HepG2 (cell line): ENCODE measurements around the gene TUBB4A. TPM values are rescaled to one million over a fixed set of nuclear protein-coding genes. Genes with fewer than 3 reads are reported as not detected.

Experiments
- ATAC-seq: fragments of 200-7000 bp; cut with Tn5 transposase; 3 replicates; pipeline ENCODE4 v1.9.1; 2020; ENCODE audit warnings: mild to moderate bottlenecking, moderate library complexity
- BruUV-seq: library from RNA; stranded (reverse); fragments of 400-500 nt; replicated peaks from 2 replicates; lab custom pipeline; 2021; lab: Mats Ljungman, UMichigan
- CTCF ChIA-PET: fragments of 300-600 bp; formaldehyde crosslinking; extraction: SDS; loops from one replicate; lab custom pipeline; 2021; ENCODE audit warnings: low total read pairs, inconsistent platforms, low intra/inter-chr PET ratio; lab: Yijun Ruan, JAX
- POLR2A ChIA-PET: fragments of 350-600 bp; sonication (Branson Sonifier 250); formaldehyde crosslinking; loops from one replicate; lab custom pipeline; 2020; ENCODE audit warnings: antibody characterized with exemption, inconsistent platforms; lab: Yijun Ruan, JAX
- DNase-seq: peaks from one replicate; pipeline ENCODE4 v3.0.0-alpha.2; 2015; ENCODE audit warnings: low spot score
- FAIRE-seq: peaks from 3 replicates; lab custom pipeline; 2011; peaks lifted over from hg19 to GRCh38; lab: Jason Lieb, UNC
- H2AFZ ChIP-seq: one replicate; pipeline ENCODE4 v1.6.1; 2011; ENCODE audit warnings: low read length, inconsistent platforms
- H3K27ac ChIP-seq: fragments of 300-600 bp; 3 replicates; pipeline ENCODE4 v1.8.0; 2011; ENCODE audit warnings: mixed run types, mild to moderate bottlenecking, mixed read lengths, low read length, inconsistent platforms; ENCODE audit not compliant: insufficient read depth; ENCODE audit errors: extremely low read length
- H3K27me3 ChIP-seq, 2 experiments: fragments of 200-600 bp in 1 of 2; 2 replicates in 1 of 2; 3 replicates in 1 of 2; pipeline versions ENCODE4 v1.6.0 to v1.8.0; 2011; ENCODE audit warnings: low read length in 2 of 2, mild to moderate bottlenecking in 2 of 2, moderate library complexity in 2 of 2, inconsistent platforms in 1 of 2; ENCODE audit not compliant: insufficient read depth in 2 of 2, control insufficient read depth in 1 of 2
- H3K36me3 ChIP-seq, 2 experiments: fragments of 200-600 bp in 1 of 2; replicated peaks in 1 of 2; 2 replicates in 1 of 2; 3 replicates in 1 of 2; pipeline versions ENCODE4 v1.5.1 to v1.8.0; 2011; ENCODE audit warnings: low read length in 2 of 2, inconsistent platforms in 1 of 2; ENCODE audit not compliant: insufficient read depth in 2 of 2, control insufficient read depth in 1 of 2
- H3K4me1 ChIP-seq: 2 replicates; pipeline ENCODE4 v1.5.1; 2012; ENCODE audit warnings: low read length, inconsistent platforms; ENCODE audit not compliant: insufficient read depth
- H3K4me2 ChIP-seq: 2 replicates; pipeline ENCODE4 v1.6.0; 2011; ENCODE audit warnings: low read depth, low read length, inconsistent platforms
- H3K4me3 ChIP-seq, 3 experiments: fragments of 200-600 bp in 1 of 3; sonication (generic), shearing (Covaris generic) in 1 of 3; replicated peaks in 1 of 3; 2 replicates each; pipeline ENCODE4 v1.5.1; 2011 to 2016; ENCODE audit warnings: low read length in 3 of 3, inconsistent platforms in 2 of 3, low read depth in 2 of 3, mild to moderate bottlenecking in 2 of 3, control low read depth in 1 of 3, mixed read lengths in 1 of 3; ENCODE audit not compliant: insufficient read depth in 1 of 3
- H3K79me2 ChIP-seq: one replicate; pipeline ENCODE4 v1.6.1; 2011; ENCODE audit warnings: low read length, inconsistent platforms; ENCODE audit not compliant: insufficient read depth
- H3K9ac ChIP-seq: 2 replicates; pipeline ENCODE4 v1.6.0; 2011; ENCODE audit warnings: mild to moderate bottlenecking, low read depth, low read length, inconsistent platforms; ENCODE audit not compliant: insufficient read depth
- H3K9me3 ChIP-seq: 2 replicates; pipeline ENCODE4 v1.5.1; 2012; ENCODE audit warnings: mild to moderate bottlenecking, low read length
- H4K20me1 ChIP-seq: 2 replicates; pipeline ENCODE4 v1.6.0; 2011; ENCODE audit warnings: inconsistent platforms, mild to moderate bottlenecking, low read length, moderate library complexity; ENCODE audit not compliant: insufficient read depth
- MEIS2 ChIP-seq: sonication (generic); formaldehyde crosslinking; IDR thresholded peaks from 2 replicates; pipeline ENCODE4 v1.9.0; 2021; ENCODE audit warnings: mild to moderate bottlenecking, missing genetic modification reagents
- NCOA2 ChIP-seq: sonication (generic); formaldehyde crosslinking; IDR thresholded peaks from 2 replicates; pipeline ENCODE4 v1.8.0; 2022; ENCODE audit warnings: inconsistent platforms
- NFIC ChIP-seq: IDR thresholded peaks from 2 replicates; pipeline ENCODE4 v1.6.1; 2012; ENCODE audit warnings: mild to moderate bottlenecking, low read length, inconsistent platforms
- NR3C1 ChIP-seq: sonication (generic); formaldehyde crosslinking; IDR thresholded peaks from 2 replicates; pipeline ENCODE4 v1.4.0; 2020; ENCODE audit warnings: missing genetic modification reagents
- SIX1 ChIP-seq: sonication (generic); formaldehyde crosslinking; IDR thresholded peaks from 2 replicates; pipeline ENCODE4 v1.4.0; 2020; ENCODE audit warnings: missing genetic modification reagents, borderline replicate concordance
- SKIL ChIP-seq: sonication (generic); formaldehyde crosslinking; IDR thresholded peaks from 2 replicates; pipeline ENCODE4 v1.8.0; 2022; ENCODE audit warnings: missing genetic modification reagents, mild to moderate bottlenecking, moderate library complexity, borderline replicate concordance
- U2AF1 ChIP-seq: fragments of 200-400 bp; formaldehyde crosslinking; optimal IDR thresholded peaks from 2 replicates; pipeline ENCODE3; 2017; ENCODE audit warnings: mild to moderate bottlenecking, low read depth, low read length
- ZBTB44 ChIP-seq: sonication (generic); formaldehyde crosslinking; IDR thresholded peaks from 2 replicates; pipeline ENCODE4 v1.4.0; 2020; ENCODE audit warnings: missing genetic modification reagents
- ZNF510 ChIP-seq: sonication (generic); formaldehyde crosslinking; IDR thresholded peaks from 2 replicates; pipeline ENCODE4 v1.4.0; 2020; ENCODE audit warnings: low read depth, mild to moderate bottlenecking, missing genetic modification reagents
- ZNF883 ChIP-seq: sonication (generic); formaldehyde crosslinking; IDR thresholded peaks from 2 replicates; pipeline ENCODE4 v1.5.1; 2020; ENCODE audit warnings: mild to moderate bottlenecking, missing genetic modification reagents; ENCODE audit errors: not compliant biosample characterization
- ZSCAN20 ChIP-seq: sonication (generic); formaldehyde crosslinking; IDR thresholded peaks from 2 replicates; pipeline ENCODE4 v1.4.0; 2020; ENCODE audit warnings: missing genetic modification reagents, mild to moderate bottlenecking, borderline replicate concordance
- WGBS: methylation state at CpG from one replicate; pipeline ENCODE4 v1.1.6; 2017; ENCODE audit warnings: low lambda C conversion rate; 5-methylcytosine and 5-hydroxymethylcytosine counted together
- in situ Hi-C: cut with HindIII; loops from 2 replicates; pipeline ENCODE4 v1.10.0; 2017; ENCODE audit warnings: low pct_unique_long_range_greater_than_20kb; ENCODE audit not compliant: extremely low pct_ligation_motif_present
- intact Hi-C: fragments of 100-400 bp; cut with micrococcal nuclease; formaldehyde crosslinking; loops from one replicate; pipeline ENCODE4 v1.10.0; 2022; ENCODE audit not compliant: unreplicated experiment
- polyA plus RNA-seq, 8 experiments: library from polyadenylated mRNA; depleted of rRNA in 3 of 8; stranded (reverse) in 7 of 8; unstranded in 1 of 8; fragments of >200 nt; fragmentation: Illumina TruSeq in 4 of 8; extraction: Trizol in 4 of 8; gene quantifications; 2 replicates each; pipeline versions ENCODE4 v1.2.1 to v1.2.3, GENCODE V29; 2011 to 2016; ENCODE audit warnings: low read depth in 4 of 8, missing spikeins in 1 of 8, mixed read lengths in 1 of 8; ENCODE audit not compliant: insufficient read depth in 1 of 8
- total RNA-seq, 5 experiments: library from RNA; depleted of rRNA; stranded (reverse); fragments of >200 nt; fragmentation: Illumina TruSeq; extraction: Trizol; gene quantifications; 2 replicates each; pipeline ENCODE4 v1.2.3, GENCODE V29; 2016; ENCODE audit warnings: low read depth in 1 of 5

Gene TUBB4A
- total and polyA plus RNA-seq, 2 of the 13 experiments (the other 11 are each of a cell fraction or from before 2014, with no cell fraction given), result not detected

DNA sequence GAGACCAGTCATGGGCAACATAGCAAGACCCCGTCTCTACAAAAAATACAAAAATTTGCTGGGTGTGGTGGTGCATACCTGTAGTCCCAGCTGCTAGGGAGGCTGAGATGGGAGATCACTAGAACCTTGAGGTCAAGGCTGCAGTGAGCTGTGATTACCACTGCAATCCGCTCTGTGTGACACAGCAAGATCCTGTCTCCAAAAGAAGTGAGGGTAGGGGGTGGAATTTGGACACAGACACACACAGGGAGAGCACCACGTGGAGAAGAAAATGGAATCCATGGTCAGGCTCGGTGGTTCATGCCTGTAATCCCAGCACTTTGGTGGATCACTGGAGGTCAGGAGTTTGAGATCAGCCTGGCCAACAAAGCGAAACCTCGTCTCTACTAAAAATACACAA lies 37.4 kb upstream of the TUBB4A start:
- POLR2A ChIA-PET, result no interaction called here
- intact Hi-C loops (no loop called here), in situ Hi-C loops (no loop called here)
- no peaks in the 10 kb centered on the region for H3K79me2 ChIP-seq
- no peaks in the 10 kb centered on the region for H3K9me3 ChIP-seq
- FAIRE-seq (no peak), DNase-seq (no peak), ATAC-seq (no peak)
- WGBS, result 45% methylated on average over 6 of the region's 6 CpGs
- H3K27me3 ChIP-seq, result no peaks in the 10 kb centered on the region
- CTCF ChIA-PET, result no interaction called here
- no peak overlapping the region for H3K9ac ChIP-seq
- TF ChIP-seq SKIL (CRISPR knock-in tag), result no peak
- no peak for TF ChIP-seq NR3C1 (CRISPR knock-in tag)
- TF ChIP-seq SIX1 (CRISPR knock-in tag), result no peak
- no peak for TF ChIP-seq ZSCAN20 (CRISPR knock-in tag)
- no peak for TF ChIP-seq MEIS2
- no peak for TF ChIP-seq ZBTB44 (CRISPR knock-in tag)
- TF ChIP-seq ZNF510 (CRISPR knock-in tag), result no peak
- TF ChIP-seq U2AF1, result no peak
- TF ChIP-seq NFIC, result no peak
- TF ChIP-seq NCOA2, result no peak
- no peak for TF ChIP-seq ZNF883
- no TSS peak for BruUV-seq
- H4K20me1 ChIP-seq, result no peaks in the 10 kb centered on the region
- no peaks in the 10 kb centered on the region for H3K36me3 ChIP-seq
- no peak overlapping the region for H3K4me3 ChIP-seq
- H3K4me1 ChIP-seq, result peaks cover 17% of the 10 kb centered on the region
- no peak overlapping the region for H3K27ac ChIP-seq
- no peak overlapping the region for H2AFZ ChIP-seq
- H3K4me2 ChIP-seq, result no peak overlapping the region
